Fibroblast of the conjunctiva (primary cell): ENCODE data around the gene KLHL12.
A peak's percentile ranks its signal among the peaks of the same experiment; 100 is the strongest.

Source experiments
- DNase-seq: peaks from one replicate; pipeline ENCODE4 v3.0.0-alpha.2; 2010; ENCODE audit warnings: low read depth

KLHL12 gene

GRCh38 chr1:202880961-202881460 is 46.0 kb downstream of the KLHL12 start:
- DNase-seq = no peak

- DNase-seq = no peak
These were observed 47.0 kb downstream of the KLHL12 start for GRCh38 chr1:202880062-202880461.

GRCh38 chr1:202879128-202879527 is 47.9 kb downstream of the KLHL12 start:
- DNase-seq = no peak

- no peak for DNase-seq
These were observed 54.0 kb downstream of the KLHL12 start for GRCh38 chr1:202873026-202873425.

GRCh38 chr1:202871367-202871766 is 55.7 kb downstream of the KLHL12 start:
- no peak for DNase-seq

- no peak for DNase-seq
These were observed 64.1 kb downstream of the KLHL12 start for GRCh38 chr1:202862679-202863560.

- DNase-seq = peak; percentile 40
These were observed 65.5 kb downstream of the KLHL12 start for GRCh38 chr1:202861420-202862132.

GRCh38 chr1:202860744-202861419 is 66.2 kb downstream of the KLHL12 start:
- DNase-seq = no peak

- no peak for DNase-seq
These were observed 68.1 kb downstream of the KLHL12 start for GRCh38 chr1:202858789-202859414.

GRCh38 chr1:202858331-202858730 is 68.7 kb downstream of the KLHL12 start:
- peak; percentile 67 for DNase-seq

GRCh38 chr1:202857136-202857610 is 69.9 kb downstream of the KLHL12 start:
- no peak for DNase-seq

GRCh38 chr1:202856014-202856413 is 71.0 kb downstream of the KLHL12 start:
- DNase-seq = no peak

- DNase-seq = no peak
These were observed 72.2 kb downstream of the KLHL12 start for GRCh38 chr1:202854787-202855186.

- DNase-seq = peak; percentile 39
These were observed 74.7 kb downstream of the KLHL12 start for GRCh38 chr1:202852163-202852904.

- no peak for DNase-seq
These were observed 76.3 kb downstream of the KLHL12 start for GRCh38 chr1:202850593-202851362.

GRCh38 chr1:202848191-202848542 is 78.9 kb downstream of the KLHL12 start:
- no peak for DNase-seq

GRCh38 chr1:202844935-202845334 is 82.1 kb downstream of the KLHL12 start:
- DNase-seq = no peak

- no peak for DNase-seq
These were observed 82.8 kb downstream of the KLHL12 start for GRCh38 chr1:202844259-202844658.

- DNase-seq = no peak
These were observed 84.0 kb downstream of the KLHL12 start for GRCh38 chr1:202843081-202843480.
